ENCODE data around the gene DUSP28.

DUSP28 gene

GRCh38 chr2:240599141-240599583 is 39.0 kb downstream of the DUSP28 start:
- no peak overlapping the region for H3K4me3 ChIP-seq (ENCODE audit: low read depth, low read length)
- TF ChIP-seq CTCF (IDR thresholded peaks at IDR 0.05; ENCODE audit: low read depth, low read length): no peak

- no peak overlapping the region for H3K4me3 ChIP-seq (ENCODE audit: low read depth, low read length)
- TF ChIP-seq CTCF (IDR thresholded peaks at IDR 0.05; ENCODE audit: low read depth, low read length): no peak
These were observed 40.3 kb downstream of the DUSP28 start for GRCh38 chr2:240600451-240600961.

GRCh38 chr2:240601061-240601830 is 41.1 kb downstream of the DUSP28 start:
- no peak overlapping the region for H3K4me3 ChIP-seq (ENCODE audit: low read depth, low read length)
- TF ChIP-seq CTCF (IDR thresholded peaks at IDR 0.05; ENCODE audit: low read depth, low read length): no peak

- no peak for TF ChIP-seq CTCF (IDR thresholded peaks at IDR 0.05; ENCODE audit: low read depth, low read length)
These were observed 41.6 kb downstream of the DUSP28 start for GRCh38 chr2:240601831-240602160.

GRCh38 chr2:240602266-240603050 is 42.3 kb downstream of the DUSP28 start:
- no peak overlapping the region for H3K4me3 ChIP-seq (ENCODE audit: low read depth, low read length)
- TF ChIP-seq CTCF (IDR thresholded peaks at IDR 0.05; ENCODE audit: low read depth, low read length): no peak

More at GRCh38 chr2:240601831-240602160, 41.6 kb downstream of the DUSP28 start:
- H3K4me3 ChIP-seq (ENCODE audit: low read depth, low read length): no peak overlapping the region

- TF ChIP-seq CTCF (IDR thresholded peaks at IDR 0.05; ENCODE audit: low read depth, low read length): no peak
- no peak overlapping the region for H3K4me3 ChIP-seq (ENCODE audit: low read depth, low read length)
These were observed 43.1 kb downstream of the DUSP28 start for GRCh38 chr2:240603081-240603835.
